ENCODE measurements around the gene ACADS. TPM values are rescaled to one million over a fixed set of nuclear protein-coding genes. Genes with fewer than 3 reads are reported as not detected.
A peak's percentile ranks its signal among the peaks of the same experiment; 100 is the strongest.

Gene ACADS
- total RNA-seq = 10 to 100 TPM; 15.5 to 20.1 TPM

GRCh38 chr12:120725659-120726509 is at the start of gene ACADS:
Gene ACADS (plus strand): TSS chr12:120725826. CDS start chr12:120725886, 60 bp downstream.
- Mint-ChIP-seq H3K4me1 (peaks cover 28% of the 10 kb centered on the region), H3K4me3 (peak within 1 kb of the TSS; percentile 94), H3K27me3 (no peaks in the 10 kb centered on the region), H3K9me3 (no peaks in the 10 kb centered on the region), H3K27ac (peak within 1 kb of the TSS; percentile 90), H3K36me3 (ENCODE audit: low read depth) (peaks cover 33% of the 10 kb centered on the region)
- CTCF ChIA-PET = interaction anchor here (0.6 kb wide), 1 partner anchor 77 kb away, joined by 4 read pairs; no protein-coding TSS in a partner anchor
- POLR2A ChIA-PET = no interaction called here
- DNase-seq = peak; percentile 92

GRCh38 chr12:120677765-120678473 is 47.7 kb upstream of the ACADS start:
- peaks cover 5% of the 10 kb centered on the region for H3K27me3 Mint-ChIP-seq
- POLR2A ChIA-PET = no interaction called here
- no peaks in the 10 kb centered on the region for H3K36me3 Mint-ChIP-seq (ENCODE audit: low read depth)
- peak overlapping the region; percentile 76 for H3K27ac Mint-ChIP-seq
- no peaks in the 10 kb centered on the region for H3K9me3 Mint-ChIP-seq
- H3K4me1 Mint-ChIP-seq = peaks cover 20% of the 10 kb centered on the region
- CTCF ChIA-PET = interaction anchor here (1.2 to 2.5 kb wide), 3 partner anchors 17 to 96 kb away, joined by 3 to 10 read pairs (median 5); no protein-coding TSS in a partner anchor
- no peak overlapping the region for H3K4me3 Mint-ChIP-seq
- peak; percentile 10 for DNase-seq

- Mint-ChIP-seq H3K4me1 (peaks cover 20% of the 10 kb centered on the region), H3K9me3 (no peaks in the 10 kb centered on the region), H3K36me3 (ENCODE audit: low read depth) (no peaks in the 10 kb centered on the region), H3K27me3 (peaks cover 5% of the 10 kb centered on the region), H3K4me3 (no peak overlapping the region), H3K27ac (peak overlapping the region; percentile 57)
- ChIA-PET POLR2A (interaction anchor here (0.6 kb wide), 1 partner anchor 105 kb away, joined by 4 read pairs; no protein-coding TSS in a partner anchor), CTCF (interaction anchor here (1.2 to 2.5 kb wide), 3 partner anchors 17 to 96 kb away, joined by 3 to 10 read pairs (median 5); no protein-coding TSS in a partner anchor)
- DNase-seq = no peak
Observed at GRCh38 chr12:120678572-120678971, 47.1 kb upstream of the ACADS start.

GRCh38 chr12:120680165-120680738 is 45.4 kb upstream of the ACADS start:
- Mint-ChIP-seq H3K36me3 (ENCODE audit: low read depth) (no peaks in the 10 kb centered on the region), H3K27me3 (peaks cover 4% of the 10 kb centered on the region), H3K4me3 (no peak overlapping the region), H3K9me3 (no peaks in the 10 kb centered on the region), H3K4me1 (peaks cover 28% of the 10 kb centered on the region), H3K27ac (no peak overlapping the region)
- ChIA-PET POLR2A (no interaction called here), CTCF (interaction anchor here (0.6 to 2.5 kb wide), 3 partner anchors 15 to 1319 kb away, joined by 4 to 10 read pairs (median 5); no protein-coding TSS in a partner anchor)
- DNase-seq = no peak

GRCh38 chr12:120684523-120684932 is 41.1 kb upstream of the ACADS start:
- no peaks in the 10 kb centered on the region for H3K36me3 Mint-ChIP-seq (ENCODE audit: low read depth)
- H3K4me3 Mint-ChIP-seq = peak overlapping the region; percentile 86
- no peaks in the 10 kb centered on the region for H3K9me3 Mint-ChIP-seq
- H3K27me3 Mint-ChIP-seq = no peaks in the 10 kb centered on the region
- DNase-seq = no peak
- ChIA-PET CTCF (interaction anchor here (0.8 kb wide), 1 partner anchor 35 kb away, joined by 3 read pairs; no protein-coding TSS in a partner anchor), POLR2A (no interaction called here)
- peaks cover 36% of the 10 kb centered on the region for H3K4me1 Mint-ChIP-seq
- peak overlapping the region; percentile 71 for H3K27ac Mint-ChIP-seq

- no peaks in the 10 kb centered on the region for H3K9me3 Mint-ChIP-seq
- peak overlapping the region; percentile 31 for H3K27ac Mint-ChIP-seq
- peak overlapping the region; percentile 86 for H3K4me3 Mint-ChIP-seq
Observed at GRCh38 chr12:120685522-120685921, 40.1 kb upstream of the ACADS start.

GRCh38 chr12:120686151-120686689 is 39.4 kb upstream of the ACADS start:
- peak overlapping the region; percentile 97 for H3K27ac Mint-ChIP-seq
- H3K36me3 Mint-ChIP-seq (ENCODE audit: low read depth) = no peaks in the 10 kb centered on the region
- DNase-seq = peak; percentile 98
- POLR2A ChIA-PET = no interaction called here
- peaks cover 48% of the 10 kb centered on the region for H3K4me1 Mint-ChIP-seq
- CTCF ChIA-PET = interaction anchor here (0.6 to 1.0 kb wide), 2 partner anchors 37 to 50 kb away, joined by 3 to 9 read pairs; no protein-coding TSS in a partner anchor
- H3K9me3 Mint-ChIP-seq = no peaks in the 10 kb centered on the region
- no peaks in the 10 kb centered on the region for H3K27me3 Mint-ChIP-seq
- H3K4me3 Mint-ChIP-seq = peak overlapping the region; percentile 86

More at GRCh38 chr12:120685522-120685921, 40.1 kb upstream of the ACADS start:
- Mint-ChIP-seq H3K36me3 (ENCODE audit: low read depth) (no peaks in the 10 kb centered on the region), H3K27me3 (no peaks in the 10 kb centered on the region), H3K4me1 (peaks cover 42% of the 10 kb centered on the region)
- no peak for DNase-seq
- CTCF ChIA-PET = interaction anchor here (0.8 kb wide), 1 partner anchor 9 kb away, joined by 3 read pairs; no protein-coding TSS in a partner anchor
- POLR2A ChIA-PET = interaction anchor here (0.6 kb wide), 1 partner anchor 27 kb away, joined by 4 read pairs; no protein-coding TSS in a partner anchor

GRCh38 chr12:120686690-120687577 is 38.7 kb upstream of the ACADS start, which contains the start of gene MLEC:
Gene MLEC (plus strand): TSS chr12:120687149. CDS start chr12:120687297, 148 bp downstream.
- H3K4me1 Mint-ChIP-seq = peaks cover 54% of the 10 kb centered on the region
- H3K36me3 Mint-ChIP-seq (ENCODE audit: low read depth) = no peaks in the 10 kb centered on the region
- ChIA-PET POLR2A (no interaction called here), CTCF (interaction anchor here (0.6 to 1.4 kb wide), 3 partner anchors 23 to 49 kb away, joined by 3 to 9 read pairs (median 3); partner anchors contain the start of gene UNC119B)
- H3K27me3 Mint-ChIP-seq = no peaks in the 10 kb centered on the region
- no peaks in the 10 kb centered on the region for H3K9me3 Mint-ChIP-seq
- peak within 1 kb of the TSS; percentile 89 for H3K4me3 Mint-ChIP-seq
- peak; percentile 99 for DNase-seq
- H3K27ac Mint-ChIP-seq = peak within 1 kb of the TSS; percentile 97

- Mint-ChIP-seq H3K36me3 (ENCODE audit: low read depth) (peaks cover 5% of the 10 kb centered on the region), H3K27ac (peak overlapping the region; percentile 66), H3K4me3 (peak overlapping the region; percentile 89), H3K9me3 (no peaks in the 10 kb centered on the region), H3K27me3 (no peaks in the 10 kb centered on the region), H3K4me1 (peaks cover 62% of the 10 kb centered on the region)
- CTCF ChIA-PET = interaction anchor here (1.4 to 1.7 kb wide), 2 partner anchors 10 to 22 kb away, joined by 3 to 5 read pairs; partner anchors contain the start of gene UNC119B
- peak; percentile 50 for DNase-seq
- POLR2A ChIA-PET = no interaction called here
Observed at GRCh38 chr12:120687578-120688289, 37.9 kb upstream of the ACADS start.

- ChIA-PET POLR2A (interaction anchor here (0.6 kb wide), 1 partner anchor 690 kb away, joined by 3 read pairs; no protein-coding TSS in a partner anchor), CTCF (interaction anchor here (1.4 to 1.7 kb wide), 2 partner anchors 9 to 21 kb away, joined by 3 to 5 read pairs; partner anchors contain the start of gene UNC119B)
- Mint-ChIP-seq H3K4me3 (peak overlapping the region; percentile 89), H3K27ac (peak overlapping the region; percentile 74), H3K4me1 (peaks cover 71% of the 10 kb centered on the region), H3K27me3 (no peaks in the 10 kb centered on the region), H3K36me3 (ENCODE audit: low read depth) (peaks cover 8% of the 10 kb centered on the region), H3K9me3 (no peaks in the 10 kb centered on the region)
- DNase-seq = peak; percentile 14
Observed at GRCh38 chr12:120688527-120689071, 37.0 kb upstream of the ACADS start.

Data from activated CD4-positive, alpha-beta T cell treated with anti-CD3 and anti-CD28 coated beads, Interleukin-2, amount 10 ng/mL, durations not matched to agents 7 days and 5 days (primary cell).